ENCODE data around the gene RAD51B. TPM values are rescaled to one million over a fixed set of nuclear protein-coding genes. Genes with fewer than 3 reads are reported as not detected.
A peak's percentile ranks its signal among the peaks of the same experiment; 100 is the strongest.

Gene RAD51B
- total RNA-seq, 4 donors from 2014 or later, result 5.0 to 31.8 (median 20.6) TPM

DNA sequence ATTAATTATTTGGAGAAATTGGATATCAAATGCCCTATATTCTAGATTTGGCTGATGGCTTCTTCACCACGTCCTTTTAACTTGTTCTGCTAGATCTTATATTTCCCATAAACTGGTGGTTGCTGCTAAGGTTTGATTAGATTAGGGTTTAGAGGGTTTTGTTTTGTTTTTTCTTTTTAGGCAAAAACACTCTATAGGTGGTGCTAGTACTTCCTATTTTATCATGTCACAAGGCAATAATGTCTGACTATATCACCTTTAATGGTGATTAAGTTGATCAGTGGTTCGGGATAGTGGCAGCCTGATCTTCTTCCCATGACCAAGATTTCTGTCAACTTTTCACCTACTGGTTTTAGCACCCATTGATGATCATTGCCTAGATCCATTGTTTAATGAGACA lies 455.1 kb downstream of the RAD51B start:
- Histone ChIP-seq H3K9me3 (no peaks in the 10 kb centered on the region), H3K27me3 (no peaks in the 10 kb centered on the region), H3K27ac (no peak overlapping the region), H3K36me3 (no peaks in the 10 kb centered on the region), H3K4me3 (no peak overlapping the region), H3K4me1 (peaks cover 0 to 39% (median 19%) of the 10 kb centered on the region in 4 donors)
- 80 to 84% methylated on average over 2 of the region's 2 CpGs for WGBS, 2 donors (ENCODE audit: low coverage in 1 of 2)
- in situ Hi-C loops (cut with MboI; ENCODE audit: low pct_ligation_motif_present in 1 of 4, low pct_unique_long_range_greater_than_20kb in 1 of 4, low sequenced_read_pairs in 3 of 4) (no loop called here), intact Hi-C loops (cut with DNase I; ENCODE audit: low total_unique reads) (no loop called here)
- no peak for DNase-seq
- TF ChIP-seq, protein P1, sequence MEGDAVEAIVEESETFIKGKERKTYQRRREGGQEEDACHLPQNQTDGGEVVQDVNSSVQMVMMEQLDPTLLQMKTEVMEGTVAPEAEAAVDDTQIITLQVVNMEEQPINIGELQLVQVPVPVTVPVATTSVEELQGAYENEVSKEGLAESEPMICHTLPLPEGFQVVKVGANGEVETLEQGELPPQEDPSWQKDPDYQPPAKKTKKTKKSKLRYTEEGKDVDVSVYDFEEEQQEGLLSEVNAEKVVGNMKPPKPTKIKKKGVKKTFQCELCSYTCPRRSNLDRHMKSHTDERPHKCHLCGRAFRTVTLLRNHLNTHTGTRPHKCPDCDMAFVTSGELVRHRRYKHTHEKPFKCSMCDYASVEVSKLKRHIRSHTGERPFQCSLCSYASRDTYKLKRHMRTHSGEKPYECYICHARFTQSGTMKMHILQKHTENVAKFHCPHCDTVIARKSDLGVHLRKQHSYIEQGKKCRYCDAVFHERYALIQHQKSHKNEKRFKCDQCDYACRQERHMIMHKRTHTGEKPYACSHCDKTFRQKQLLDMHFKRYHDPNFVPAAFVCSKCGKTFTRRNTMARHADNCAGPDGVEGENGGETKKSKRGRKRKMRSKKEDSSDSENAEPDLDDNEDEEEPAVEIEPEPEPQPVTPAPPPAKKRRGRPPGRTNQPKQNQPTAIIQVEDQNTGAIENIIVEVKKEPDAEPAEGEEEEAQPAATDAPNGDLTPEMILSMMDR (IDR thresholded peaks at IDR 0.05), result no peak
- TF ChIP-seq EP300 (IDR thresholded peaks at IDR 0.05; ENCODE audit: low read depth) (no peak), POLR2AphosphoS5 (IDR thresholded peaks at IDR 0.05) (no peak), POLR2A (IDR thresholded peaks at IDR 0.05) (no peak)

DNA sequence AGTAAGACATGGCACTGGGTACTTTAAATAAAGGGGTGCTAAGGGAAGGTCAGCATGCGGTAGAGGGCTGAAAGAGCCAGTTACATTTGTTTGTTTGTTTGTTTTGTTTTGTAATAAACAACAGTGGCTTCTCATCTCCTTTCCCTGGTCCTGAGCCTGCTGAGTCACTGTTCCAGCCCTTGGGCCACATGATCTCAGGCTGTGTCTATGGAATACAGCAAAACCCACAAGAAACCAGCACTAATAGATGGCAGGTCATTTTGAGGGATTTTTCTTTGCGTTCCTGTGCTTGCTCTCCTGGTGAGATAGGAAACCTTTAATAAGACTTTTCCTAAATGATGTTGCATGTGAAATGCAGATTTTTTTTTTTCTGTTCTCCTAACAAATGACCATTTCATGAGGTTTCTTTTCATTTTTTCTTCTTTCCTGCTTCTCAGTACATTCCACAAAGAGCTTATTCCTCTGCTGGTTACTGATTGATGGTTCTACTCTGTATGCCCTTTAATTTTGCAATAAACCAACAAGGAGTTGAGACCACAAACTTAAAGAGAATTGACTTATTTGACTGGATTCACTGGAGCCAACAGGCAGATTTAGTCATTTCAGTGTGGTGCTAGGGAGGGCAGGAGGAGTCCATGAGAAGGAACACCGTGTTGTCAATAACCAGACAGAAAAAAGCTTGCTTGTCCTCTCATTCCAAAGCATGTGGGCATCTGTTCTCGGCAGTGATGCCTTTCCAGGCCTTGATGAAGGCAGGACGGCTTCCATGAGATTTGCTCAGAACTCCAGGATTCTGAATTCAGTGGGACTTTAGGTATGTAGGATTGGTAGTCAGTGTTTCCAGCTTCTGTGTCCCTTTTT lies 459.2 kb downstream of the RAD51B start:
- no peaks in the 10 kb centered on the region for H3K36me3 ChIP-seq
- no peaks in the 10 kb centered on the region for H3K9me3 ChIP-seq
- peak overlapping the region in 3 of 4 donors; percentile 1 to 17 (median 4) for H3K27ac ChIP-seq
- no peaks in the 10 kb centered on the region for H3K27me3 ChIP-seq
- no peak overlapping the region for H3K4me3 ChIP-seq
- DNase-seq, result no peak
- in situ Hi-C loops (cut with MboI; ENCODE audit: low pct_ligation_motif_present in 1 of 4, low pct_unique_long_range_greater_than_20kb in 1 of 4, low sequenced_read_pairs in 3 of 4), result no loop called here
- intact Hi-C loops (cut with DNase I; ENCODE audit: low total_unique reads), result no loop called here
- WGBS, 2 donors (ENCODE audit: low coverage in 1 of 2), result 83 to 85% methylated on average over 5 of the region's 5 CpGs
- peaks cover 0 to 30% (median 2%) of the 10 kb centered on the region in 4 donors for H3K4me1 ChIP-seq
- no peak for TF ChIP-seq POLR2A (IDR thresholded peaks at IDR 0.05)
- TF ChIP-seq EP300 (IDR thresholded peaks at IDR 0.05; ENCODE audit: low read depth), result no peak
- no peak for TF ChIP-seq POLR2AphosphoS5 (IDR thresholded peaks at IDR 0.05)
- TF ChIP-seq, protein P1 (IDR thresholded peaks at IDR 0.05), result no peak

DNA sequence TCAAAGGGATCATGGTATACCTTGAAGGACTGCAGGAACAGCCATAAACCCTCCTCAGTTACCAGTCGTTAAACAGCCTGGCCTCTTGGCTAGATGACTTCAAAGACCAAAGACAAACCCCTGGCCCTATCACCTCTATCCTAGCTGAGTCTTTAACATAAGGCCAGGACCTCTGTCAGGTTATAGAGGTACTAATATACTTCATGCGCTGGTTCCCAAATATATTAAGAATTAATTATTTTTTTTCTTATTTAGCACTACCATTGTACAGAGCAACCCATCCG lies 459.8 kb downstream of the RAD51B start:
- WGBS, 2 donors (ENCODE audit: low coverage in 1 of 2), result 83 to 88% methylated on average over 2 to 3 of the region's 3 CpGs
- Histone ChIP-seq H3K4me3 (no peak overlapping the region), H3K4me1 (peaks cover 0 to 34% (median 3%) of the 10 kb centered on the region in 4 donors), H3K27me3 (no peaks in the 10 kb centered on the region), H3K27ac (peak overlapping the region in 3 of 4 donors; percentile 1 to 17 (median 4)), H3K9me3 (no peaks in the 10 kb centered on the region), H3K36me3 (no peaks in the 10 kb centered on the region)
- TF ChIP-seq, protein P1 (IDR thresholded peaks at IDR 0.05), result no peak
- TF ChIP-seq POLR2AphosphoS5 (IDR thresholded peaks at IDR 0.05), result no peak
- TF ChIP-seq POLR2A (IDR thresholded peaks at IDR 0.05), result no peak
- no peak for TF ChIP-seq EP300 (IDR thresholded peaks at IDR 0.05; ENCODE audit: low read depth)
- intact Hi-C loops (cut with DNase I; ENCODE audit: low total_unique reads) (no loop called here), in situ Hi-C loops (cut with MboI; ENCODE audit: low pct_ligation_motif_present in 1 of 4, low pct_unique_long_range_greater_than_20kb in 1 of 4, low sequenced_read_pairs in 3 of 4) (no loop called here)
- DNase-seq, result no peak

DNA sequence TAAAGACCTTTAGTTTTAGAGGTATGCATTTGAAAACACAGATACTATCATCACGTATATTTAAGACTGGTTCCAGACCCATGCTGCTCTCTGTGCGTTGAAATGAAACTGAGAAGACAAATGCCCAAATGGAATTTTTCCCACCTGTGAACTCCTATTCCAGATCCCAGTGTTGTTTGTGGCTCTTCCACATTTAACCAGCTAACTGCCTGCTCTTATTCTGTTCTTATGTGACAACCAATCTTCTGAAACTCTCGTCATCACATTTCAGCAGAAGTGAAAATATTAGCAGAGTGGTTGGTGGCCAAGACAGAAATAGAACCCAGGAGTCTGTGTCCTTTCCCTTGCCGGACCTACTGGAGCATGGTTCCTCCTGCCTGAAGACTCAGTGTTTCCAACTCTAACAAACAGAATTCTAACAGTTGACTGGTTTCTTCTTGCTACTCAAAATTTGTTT lies 460.2 kb downstream of the RAD51B start:
- TF ChIP-seq POLR2AphosphoS5 (IDR thresholded peaks at IDR 0.05), result no peak
- TF ChIP-seq EP300 (IDR thresholded peaks at IDR 0.05; ENCODE audit: low read depth), result no peak
- no peak for TF ChIP-seq POLR2A (IDR thresholded peaks at IDR 0.05)
- TF ChIP-seq, protein P1 (IDR thresholded peaks at IDR 0.05), result no peak
- WGBS, 2 donors (ENCODE audit: low coverage in 1 of 2), result 67 to 91% methylated on average over 4 of the region's 4 CpGs
- in situ Hi-C loops (cut with MboI; ENCODE audit: low pct_ligation_motif_present in 1 of 4, low pct_unique_long_range_greater_than_20kb in 1 of 4, low sequenced_read_pairs in 3 of 4), result no loop called here

More for the DNA sequence above, 460.2 kb downstream of the RAD51B start:
- no peaks in the 10 kb centered on the region for H3K36me3 ChIP-seq
- no peak overlapping the region for H3K4me3 ChIP-seq
- intact Hi-C loops (cut with DNase I; ENCODE audit: low total_unique reads), result no loop called here
- H3K9me3 ChIP-seq, result no peaks in the 10 kb centered on the region
- H3K27ac ChIP-seq, result no peak overlapping the region
- H3K27me3 ChIP-seq, result no peaks in the 10 kb centered on the region
- H3K4me1 ChIP-seq, result peaks cover 0 to 38% (median 3%) of the 10 kb centered on the region in 4 donors
- no peak for DNase-seq
